Parathyroid adenoma (tissue), 2 donors: ENCODE data around the gene IVD.
A peak's percentile ranks its signal among the peaks of the same experiment; 100 is the strongest.

Experiments
- H2AFZ ChIP-seq: fragments of 300-600 bp; sonication (generic); one replicate; pipeline ENCODE4 v1.7.0; 2017; ENCODE audit warnings: antibody characterized with exemption, mild to moderate bottlenecking
- H3K27ac ChIP-seq: fragments of 300-600 bp; sonication (generic); one replicate; pipeline ENCODE4 v1.7.0; 2017
- H3K27me3 ChIP-seq: fragments of 300-600 bp; sonication (generic); one replicate; pipeline ENCODE4 v1.7.0; 2017; ENCODE audit warnings: low read length; ENCODE audit not compliant: control insufficient read depth, insufficient read depth
- H3K36me3 ChIP-seq: fragments of 300-600 bp; sonication (generic); one replicate; pipeline ENCODE4 v1.7.0; 2017; ENCODE audit warnings: low read length; ENCODE audit not compliant: control insufficient read depth, insufficient read depth
- H3K4me1 ChIP-seq: fragments of 300-600 bp; sonication (generic); one replicate; pipeline ENCODE4 v1.7.0; 2017; ENCODE audit warnings: control low read depth
- H3K4me2 ChIP-seq: fragments of 300-600 bp; sonication (generic); one replicate; pipeline ENCODE4 v1.7.0; 2017; ENCODE audit warnings: low read length
- H3K4me3 ChIP-seq: fragments of 300-600 bp; sonication (generic); one replicate; pipeline ENCODE4 v1.7.0; 2017; ENCODE audit warnings: low read depth, low read length
- H3K79me2 ChIP-seq: fragments of 300-600 bp; sonication (generic); one replicate; pipeline ENCODE4 v1.7.0; 2017; ENCODE audit warnings: control low read depth
- H3K9ac ChIP-seq: fragments of 300-600 bp; sonication (generic); one replicate; pipeline ENCODE4 v1.7.0; 2017; ENCODE audit warnings: mild to moderate bottlenecking
- H3K9me3 ChIP-seq: fragments of 300-600 bp; sonication (generic); one replicate; pipeline ENCODE4 v1.7.0; 2017; ENCODE audit warnings: low read length; ENCODE audit not compliant: control insufficient read depth
- TF ChIP-seq, protein P1 (sequence below): fragments of 300-600 bp; sonication (generic); IDR thresholded peaks from one replicate; pipeline ENCODE4 v1.7.0; 2017; ENCODE audit warnings: antibody characterized with exemption, mild to moderate bottlenecking
- donor health status: primary hyperparathyroidism.

Gene IVD

DNA sequence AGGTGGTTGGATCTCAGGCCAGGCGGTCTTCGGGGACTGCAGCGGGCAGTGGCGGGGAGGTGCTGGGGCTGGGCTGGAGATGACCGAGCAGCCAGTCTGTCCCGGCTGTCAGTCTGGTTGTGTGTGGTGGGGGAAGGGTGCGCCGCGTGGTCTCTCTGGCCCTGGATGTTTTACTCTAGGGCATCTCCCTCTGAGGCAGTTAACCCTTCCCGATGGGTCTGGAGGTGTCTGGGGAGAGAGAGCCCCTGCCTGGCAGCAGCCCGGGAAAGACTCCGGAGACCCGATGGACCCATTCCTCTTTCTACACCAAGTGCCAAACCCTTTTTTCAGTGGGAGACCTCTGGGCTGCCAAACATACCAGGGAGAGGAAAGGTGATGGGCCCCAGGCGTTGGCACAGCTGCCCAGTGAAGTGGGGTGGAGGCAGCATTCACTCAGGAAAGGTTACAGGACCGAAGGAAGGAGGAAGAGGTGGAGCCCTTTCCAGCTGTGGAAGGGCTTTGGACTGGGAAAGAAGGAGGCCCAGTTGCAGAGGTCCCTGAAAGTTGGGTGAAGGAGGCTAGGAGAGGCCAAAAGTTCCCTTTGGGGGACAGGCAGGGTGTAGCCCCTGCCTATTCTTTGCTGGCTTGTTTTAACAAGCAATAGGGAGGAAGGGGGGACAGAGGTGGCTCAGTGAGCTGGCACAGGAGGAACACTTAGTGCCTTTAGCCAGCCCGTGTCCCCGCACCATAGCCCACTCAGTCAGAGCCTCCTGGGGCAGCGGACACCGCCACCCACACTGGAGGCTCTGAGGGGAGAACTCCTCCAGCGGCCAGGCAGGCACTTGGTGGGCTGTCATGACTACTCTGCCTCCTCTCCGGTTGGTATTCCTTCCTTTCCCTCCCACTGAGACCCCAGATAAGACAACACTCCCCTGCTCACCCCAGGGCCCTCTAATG lies 32.4 kb downstream of the IVD start:
- no peak overlapping the region for H3K4me3 ChIP-seq
- H3K9me3 ChIP-seq: no peaks in the 10 kb centered on the region
- TF ChIP-seq, protein P1, sequence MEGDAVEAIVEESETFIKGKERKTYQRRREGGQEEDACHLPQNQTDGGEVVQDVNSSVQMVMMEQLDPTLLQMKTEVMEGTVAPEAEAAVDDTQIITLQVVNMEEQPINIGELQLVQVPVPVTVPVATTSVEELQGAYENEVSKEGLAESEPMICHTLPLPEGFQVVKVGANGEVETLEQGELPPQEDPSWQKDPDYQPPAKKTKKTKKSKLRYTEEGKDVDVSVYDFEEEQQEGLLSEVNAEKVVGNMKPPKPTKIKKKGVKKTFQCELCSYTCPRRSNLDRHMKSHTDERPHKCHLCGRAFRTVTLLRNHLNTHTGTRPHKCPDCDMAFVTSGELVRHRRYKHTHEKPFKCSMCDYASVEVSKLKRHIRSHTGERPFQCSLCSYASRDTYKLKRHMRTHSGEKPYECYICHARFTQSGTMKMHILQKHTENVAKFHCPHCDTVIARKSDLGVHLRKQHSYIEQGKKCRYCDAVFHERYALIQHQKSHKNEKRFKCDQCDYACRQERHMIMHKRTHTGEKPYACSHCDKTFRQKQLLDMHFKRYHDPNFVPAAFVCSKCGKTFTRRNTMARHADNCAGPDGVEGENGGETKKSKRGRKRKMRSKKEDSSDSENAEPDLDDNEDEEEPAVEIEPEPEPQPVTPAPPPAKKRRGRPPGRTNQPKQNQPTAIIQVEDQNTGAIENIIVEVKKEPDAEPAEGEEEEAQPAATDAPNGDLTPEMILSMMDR: no peak
- H3K36me3 ChIP-seq: no peaks in the 10 kb centered on the region
- H3K4me1 ChIP-seq: peaks cover 11% of the 10 kb centered on the region
- H3K27me3 ChIP-seq: no peaks in the 10 kb centered on the region
- H3K4me2 ChIP-seq: no peak overlapping the region
- H3K27ac ChIP-seq: no peak overlapping the region
- no peak overlapping the region for H3K9ac ChIP-seq
- H2AFZ ChIP-seq: no peak overlapping the region
- peaks cover 2% of the 10 kb centered on the region for H3K79me2 ChIP-seq

DNA sequence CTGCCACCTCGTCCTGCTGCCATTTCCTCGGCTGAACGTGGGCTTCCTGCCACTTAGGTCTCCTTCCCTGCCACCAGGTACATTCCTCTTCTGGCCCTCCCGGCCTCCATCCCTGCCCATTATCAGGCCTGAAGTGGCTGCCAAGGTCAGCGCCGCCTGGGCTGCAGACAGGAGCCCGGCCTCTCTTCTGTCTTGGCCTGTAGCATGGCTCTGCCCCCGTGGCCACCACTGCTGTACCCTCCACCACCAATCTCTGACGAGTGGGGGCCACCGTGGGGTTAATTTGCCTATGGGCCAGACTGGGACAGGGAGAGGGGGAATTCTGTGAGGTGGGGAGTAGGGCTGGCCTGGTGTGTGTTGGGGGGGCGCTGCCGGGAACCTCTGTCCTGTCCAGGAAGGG lies 33.1 kb downstream of the IVD start:
- Histone ChIP-seq H3K9me3 (no peaks in the 10 kb centered on the region), H3K4me3 (no peak overlapping the region), H3K4me2 (no peak overlapping the region), H3K9ac (no peak overlapping the region), H2AFZ (no peak overlapping the region), H3K79me2 (peaks cover 2% of the 10 kb centered on the region), H3K36me3 (no peaks in the 10 kb centered on the region), H3K4me1 (peaks cover 11% of the 10 kb centered on the region), H3K27me3 (no peaks in the 10 kb centered on the region), H3K27ac (no peak overlapping the region)
- TF ChIP-seq, protein P1: no peak

DNA sequence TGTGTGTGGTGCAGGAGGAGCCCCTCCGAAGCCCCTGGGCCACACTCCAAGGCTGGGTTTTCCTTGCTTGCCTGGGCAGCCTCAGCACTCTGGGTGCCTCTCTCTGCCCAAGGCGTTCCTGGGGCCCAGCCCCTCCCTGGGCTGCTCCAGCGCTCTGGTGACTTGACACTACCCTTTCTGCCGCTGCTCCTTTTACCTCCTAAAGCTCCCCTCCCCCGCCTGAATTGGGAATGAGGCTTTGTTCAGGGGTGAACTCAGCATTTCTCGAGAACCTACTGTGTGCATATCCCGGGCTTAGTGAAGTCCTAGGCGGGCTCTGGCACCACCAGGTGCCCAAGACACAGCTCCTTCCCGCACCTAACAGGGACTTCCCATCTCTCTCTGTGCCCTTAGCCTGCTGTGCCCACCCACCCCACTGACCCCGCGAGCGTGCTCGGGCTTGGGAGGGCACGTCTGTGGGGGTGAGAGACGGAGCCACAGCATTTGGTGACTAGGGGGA lies 33.9 kb downstream of the IVD start:
- Histone ChIP-seq H3K4me1 (peaks cover 11% of the 10 kb centered on the region), H3K79me2 (peaks cover 2% of the 10 kb centered on the region), H2AFZ (peak overlapping the region; percentile 86), H3K36me3 (no peaks in the 10 kb centered on the region), H3K9ac (no peak overlapping the region), H3K4me2 (peak overlapping the region; percentile 70), H3K27ac (peak overlapping the region; percentile 54), H3K4me3 (peak overlapping the region; percentile 71), H3K27me3 (no peaks in the 10 kb centered on the region), H3K9me3 (no peaks in the 10 kb centered on the region)
- TF ChIP-seq, protein P1: no peak

DNA sequence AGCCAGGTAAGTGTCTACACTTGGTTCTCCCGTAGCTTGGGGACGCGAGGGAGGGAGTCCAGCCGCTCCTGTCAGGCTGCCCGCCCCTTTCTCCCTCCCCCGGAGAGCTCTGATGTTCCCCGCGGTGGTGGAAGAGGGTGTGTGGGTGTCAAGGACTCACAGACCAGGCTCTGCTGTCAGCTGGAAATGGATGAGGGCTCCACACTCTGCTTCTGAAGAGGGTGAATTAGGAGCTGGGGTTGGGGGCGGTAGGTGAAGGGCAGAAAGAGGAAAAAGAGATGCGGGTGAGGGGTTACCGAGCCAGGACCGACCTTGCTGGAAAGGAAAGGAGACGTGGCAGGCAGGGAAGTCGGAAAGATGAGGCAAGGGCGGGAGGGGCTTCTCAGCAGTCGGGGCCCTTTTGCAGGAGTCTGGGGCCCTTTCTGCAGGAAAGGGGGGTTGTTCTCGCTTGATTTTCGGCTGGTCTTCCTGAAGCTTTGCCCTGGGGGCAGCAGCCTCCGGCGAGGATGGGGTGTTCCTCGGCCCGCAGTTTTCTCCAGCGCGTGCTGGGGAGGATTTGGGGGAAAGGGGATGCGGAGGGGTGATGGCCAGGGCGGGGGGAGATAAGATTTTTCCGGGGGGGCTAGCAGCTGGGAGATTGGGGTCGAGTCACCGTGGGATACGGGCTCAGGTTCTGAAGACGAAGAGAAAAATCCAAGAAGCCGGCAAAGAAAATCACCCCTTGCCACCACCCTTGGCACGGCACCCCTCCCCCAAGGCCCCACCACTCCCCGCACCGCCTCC lies 34.6 kb downstream of the IVD start:
- TF ChIP-seq, protein P1: no peak
- H3K9ac ChIP-seq: no peak overlapping the region
- H2AFZ ChIP-seq: peak overlapping the region; percentile 86
- H3K27ac ChIP-seq: peak overlapping the region; percentile 54
- peaks cover 11% of the 10 kb centered on the region for H3K4me1 ChIP-seq
- H3K4me3 ChIP-seq: peak overlapping the region; percentile 71
- peak overlapping the region; percentile 70 for H3K4me2 ChIP-seq
- H3K27me3 ChIP-seq: no peaks in the 10 kb centered on the region
- H3K79me2 ChIP-seq: peaks cover 2% of the 10 kb centered on the region
- no peaks in the 10 kb centered on the region for H3K36me3 ChIP-seq
- H3K9me3 ChIP-seq: no peaks in the 10 kb centered on the region
